Immature natural killer cell (primary cell): ENCODE data around the gene OPRL1. TPM values are rescaled to one million over a fixed set of nuclear protein-coding genes. Genes with fewer than 3 reads are reported as not detected.
"Not testable (repeated sequence)": the region's sequence is repeated elsewhere in the genome, so short reads cannot be mapped to it uniquely, and the experiment has no call there.

Experiments used
- DNase-seq, 3 donors: peaks; one replicate each; pipeline ENCODE4 v3.0.0; 2022; ENCODE audit warnings: mixed read lengths in 1 of 3
- H3K27ac Mint-ChIP-seq, 6 donors: one replicate each; pipeline ENCODE4 v1.8.0; 2020; ENCODE audit warnings: mixed read lengths in 6 of 6, mild to moderate bottlenecking in 5 of 6, inconsistent platforms in 4 of 6, moderate library complexity in 3 of 6
- H3K27me3 Mint-ChIP-seq, 3 donors: one replicate each; pipeline ENCODE4 v1.8.0; 2020 to 2021; ENCODE audit warnings: low read depth in 3 of 3, mild to moderate bottlenecking in 3 of 3, mixed read lengths in 3 of 3, moderate library complexity in 3 of 3, inconsistent platforms in 1 of 3
- H3K36me3 Mint-ChIP-seq, 3 donors: one replicate each; pipeline ENCODE4 v1.8.0; 2020; ENCODE audit warnings: mixed read lengths in 3 of 3, inconsistent platforms in 2 of 3, mild to moderate bottlenecking in 2 of 3
- H3K4me1 Mint-ChIP-seq, 2 donors: one replicate each; pipeline ENCODE4 v1.8.0; 2020; ENCODE audit warnings: inconsistent platforms in 2 of 2, mild to moderate bottlenecking in 2 of 2, mixed read lengths in 2 of 2, moderate library complexity in 1 of 2
- H3K4me3 Mint-ChIP-seq, 5 donors: one replicate each; pipeline ENCODE4 v1.8.0; 2020; ENCODE audit warnings: mild to moderate bottlenecking in 5 of 5, mixed read lengths in 5 of 5, inconsistent platforms in 3 of 5, moderate library complexity in 3 of 5
- H3K9me3 Mint-ChIP-seq, 6 donors: one replicate each; pipeline ENCODE4 v1.8.0; 2020; ENCODE audit warnings: mild to moderate bottlenecking in 6 of 6, mixed read lengths in 6 of 6, inconsistent platforms in 4 of 6, moderate library complexity in 3 of 6
- polyA plus RNA-seq, 3 donors: library from polyadenylated mRNA; unstranded; fragments of 300-500 nt; fragmentation: Illumina TruSeq; gene quantifications; one replicate each; pipeline ENCODE4 v1.2.3, GENCODE V29; 2021

Gene OPRL1
- polyA plus RNA-seq, 3 donors from 2014 or later, result 0.48 to 1.3 (median 0.73) TPM

GRCh38 chr20:64116016-64116415 lies 36.1 kb downstream of the OPRL1 start:
- DNase-seq, result no peak
- H3K4me3 Mint-ChIP-seq, result no peak overlapping the region
- peaks cover 0 to 7% (median 3%) of the 10 kb centered on the region in 3 donors for H3K27me3 Mint-ChIP-seq
- H3K27ac Mint-ChIP-seq, result no peak overlapping the region
- peaks cover 7 to 8% of the 10 kb centered on the region in 2 donors for H3K4me1 Mint-ChIP-seq
- no peaks in the 10 kb centered on the region for H3K36me3 Mint-ChIP-seq
- H3K9me3 Mint-ChIP-seq, result no peaks in the 10 kb centered on the region

DNA sequence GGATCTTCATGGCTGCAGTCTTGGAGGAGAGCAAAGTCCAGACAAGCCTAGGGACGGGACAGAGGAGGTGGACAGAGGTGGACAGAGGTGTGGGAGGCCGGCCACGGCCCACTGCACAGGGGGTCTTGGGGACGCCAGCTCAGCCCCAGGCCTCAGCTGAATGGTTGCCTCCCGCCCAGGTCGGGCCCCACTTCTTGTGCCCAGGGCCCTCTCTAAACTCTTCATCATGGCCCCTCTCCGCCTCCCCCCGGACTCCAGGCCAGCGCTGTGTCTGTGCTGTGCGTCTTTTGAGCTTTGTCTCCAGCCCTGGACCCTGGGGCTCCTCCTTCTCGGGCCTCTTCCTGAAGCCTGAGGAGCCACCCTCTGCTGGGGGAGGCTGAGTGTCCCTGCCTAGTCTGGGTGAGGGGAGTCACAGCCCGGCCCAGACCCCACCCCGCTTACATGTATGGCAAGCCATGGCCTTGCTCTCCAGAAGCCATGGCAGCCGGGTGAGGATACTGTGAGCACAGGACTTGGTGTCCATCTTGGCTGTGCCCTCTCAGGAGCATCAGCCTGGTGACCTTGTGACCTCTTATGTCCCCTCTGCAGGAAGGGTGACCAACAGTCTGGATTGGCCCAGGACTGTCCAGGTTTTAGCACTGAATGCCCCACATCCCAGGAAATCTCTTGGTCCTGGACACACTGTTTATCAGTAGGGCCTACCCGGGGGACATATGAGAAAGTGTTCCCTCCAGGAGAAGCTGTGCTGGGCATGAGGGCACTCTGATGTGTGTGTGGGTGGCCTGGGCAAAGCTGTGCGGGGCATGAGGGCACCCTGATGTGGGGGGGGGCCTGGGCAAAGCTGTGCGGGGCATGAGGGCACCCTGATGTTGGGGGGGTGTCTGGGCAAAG lies 36.9 kb downstream of the OPRL1 start:
- no peaks in the 10 kb centered on the region for H3K9me3 Mint-ChIP-seq
- H3K27me3 Mint-ChIP-seq, result peaks cover 0 to 9% (median 9%) of the 10 kb centered on the region in 3 donors
- no peak for DNase-seq
- H3K27ac Mint-ChIP-seq, result no peak overlapping the region
- H3K4me3 Mint-ChIP-seq, result no peak overlapping the region
- H3K4me1 Mint-ChIP-seq, result peaks cover 7 to 8% of the 10 kb centered on the region in 2 donors
- no peaks in the 10 kb centered on the region for H3K36me3 Mint-ChIP-seq

DNA sequence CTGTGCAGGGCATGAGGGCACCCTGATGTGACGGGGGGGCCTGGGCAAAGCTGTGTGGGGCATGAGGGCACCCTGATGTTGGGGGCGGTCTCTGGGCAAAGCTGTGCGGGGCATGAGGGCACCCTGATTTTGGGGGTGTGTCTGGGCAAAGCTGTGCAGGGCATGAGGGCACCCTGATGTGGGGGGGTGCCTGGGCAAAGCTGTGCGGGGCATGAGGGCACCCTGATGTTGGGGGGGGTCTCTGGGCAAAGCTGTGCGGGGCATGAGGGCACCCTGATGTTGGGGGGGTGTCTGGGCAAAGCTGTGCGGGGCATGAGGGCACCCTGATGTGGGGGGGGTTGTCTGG lies 37.5 kb downstream of the OPRL1 start:
- not testable (repeated sequence) for H3K36me3 Mint-ChIP-seq, H3K4me1 Mint-ChIP-seq, H3K27me3 Mint-ChIP-seq, H3K27ac Mint-ChIP-seq, DNase-seq, H3K4me3 Mint-ChIP-seq, H3K9me3 Mint-ChIP-seq

DNA sequence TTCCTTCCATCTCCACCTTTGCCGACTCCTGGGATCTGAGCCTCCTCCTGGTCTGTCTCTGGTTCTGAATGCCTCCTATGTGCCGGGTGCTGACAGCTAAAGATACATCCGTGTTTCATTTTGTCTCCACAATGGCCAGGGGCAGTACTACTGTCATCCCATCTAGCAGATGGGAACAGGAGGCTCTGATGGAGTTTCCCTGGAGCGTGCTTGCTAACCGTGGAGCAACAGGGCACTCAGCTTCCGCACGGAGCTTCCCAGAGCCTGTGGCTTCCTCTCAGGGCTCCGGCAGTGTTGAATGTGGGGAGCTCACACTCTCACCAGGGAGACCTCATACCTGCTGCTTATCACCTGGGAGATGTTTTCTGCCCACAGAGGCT lies 39.4 kb downstream of the OPRL1 start:
- H3K4me3 Mint-ChIP-seq, result no peak overlapping the region
- H3K4me1 Mint-ChIP-seq, result peaks cover 7 to 8% of the 10 kb centered on the region in 2 donors
- H3K36me3 Mint-ChIP-seq, result no peaks in the 10 kb centered on the region
- no peak overlapping the region for H3K27ac Mint-ChIP-seq
- H3K27me3 Mint-ChIP-seq, result peaks cover 0 to 9% (median 7%) of the 10 kb centered on the region in 3 donors
- no peaks in the 10 kb centered on the region for H3K9me3 Mint-ChIP-seq
- no peak for DNase-seq

DNA sequence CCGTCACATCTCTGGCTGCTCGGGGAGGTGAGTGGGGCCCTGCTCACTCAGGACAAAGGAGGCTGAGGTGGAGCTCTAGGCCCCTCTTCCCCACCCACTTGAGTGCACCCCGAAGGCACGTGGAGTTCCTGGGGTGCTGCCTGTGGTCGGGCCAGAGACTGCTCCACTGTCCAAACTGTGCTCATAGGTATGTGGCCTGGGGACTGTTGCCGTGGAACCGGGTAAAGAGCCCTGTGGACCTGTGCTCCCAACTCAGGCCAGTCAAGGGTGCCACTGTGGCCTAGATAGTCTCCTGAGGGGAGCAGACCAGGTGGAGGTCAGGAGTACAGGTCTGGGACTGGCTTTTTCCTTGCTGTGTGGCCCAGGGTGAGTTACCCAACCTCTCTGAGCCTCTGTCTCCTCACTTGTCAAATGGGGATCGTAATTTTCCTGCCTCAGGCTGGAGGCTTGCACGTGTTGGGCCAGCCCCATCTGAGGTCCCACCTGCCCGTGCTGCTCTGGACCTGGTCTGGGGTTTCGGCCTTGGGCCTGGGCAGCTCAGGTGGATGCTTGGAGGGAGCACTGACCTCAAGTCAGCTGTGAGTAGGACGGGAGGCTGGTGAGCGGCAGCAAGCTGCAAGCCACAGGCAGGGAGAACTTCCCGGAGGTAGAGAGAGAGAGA lies 39.9 kb downstream of the OPRL1 start:
- peak overlapping the region in 4 of 5 donors; percentile 18 to 74 (median 68) for H3K4me3 Mint-ChIP-seq
- peaks cover 0 to 9% (median 7%) of the 10 kb centered on the region in 3 donors for H3K27me3 Mint-ChIP-seq
- peak in 1 of 3 donors; percentile 17 for DNase-seq
- H3K9me3 Mint-ChIP-seq, result no peaks in the 10 kb centered on the region
- H3K4me1 Mint-ChIP-seq, result peaks cover 7 to 8% of the 10 kb centered on the region in 2 donors
- peak overlapping the region in 2 of 6 donors; percentile 52 to 57 for H3K27ac Mint-ChIP-seq
- H3K36me3 Mint-ChIP-seq, result no peaks in the 10 kb centered on the region

GRCh38 chr20:64121586-64121985 lies 41.7 kb downstream of the OPRL1 start:
- H3K36me3 Mint-ChIP-seq, result no peaks in the 10 kb centered on the region
- H3K4me1 Mint-ChIP-seq, result peaks cover 7 to 8% of the 10 kb centered on the region in 2 donors
- no peak overlapping the region for H3K27ac Mint-ChIP-seq
- no peak for DNase-seq
- no peaks in the 10 kb centered on the region for H3K9me3 Mint-ChIP-seq
- H3K27me3 Mint-ChIP-seq, result peaks cover 0 to 7% (median 5%) of the 10 kb centered on the region in 3 donors
- H3K4me3 Mint-ChIP-seq, result no peak overlapping the region

DNA sequence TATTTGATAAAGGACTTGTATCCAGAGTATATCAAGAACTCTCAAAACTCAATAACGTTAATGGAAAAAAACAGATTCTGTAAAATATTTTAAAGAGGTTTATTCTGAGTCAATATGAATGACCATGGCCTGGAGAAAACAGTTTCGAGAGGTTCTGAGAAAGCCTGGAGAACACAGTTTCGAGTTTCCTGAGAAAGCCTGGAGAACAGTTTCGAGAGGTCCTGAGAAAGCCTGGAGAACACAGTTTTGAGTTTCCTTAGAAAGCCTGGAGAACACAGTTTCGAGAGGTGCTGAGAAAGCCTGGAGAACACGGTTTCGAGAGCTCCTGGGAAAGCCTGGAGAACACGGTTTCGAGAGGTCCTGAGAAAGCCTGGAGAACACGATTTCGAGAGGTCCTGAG lies 43.0 kb downstream of the OPRL1 start:
- not testable (repeated sequence) for H3K4me3 Mint-ChIP-seq, H3K27me3 Mint-ChIP-seq, DNase-seq, H3K9me3 Mint-ChIP-seq, H3K27ac Mint-ChIP-seq, H3K36me3 Mint-ChIP-seq, H3K4me1 Mint-ChIP-seq

DNA sequence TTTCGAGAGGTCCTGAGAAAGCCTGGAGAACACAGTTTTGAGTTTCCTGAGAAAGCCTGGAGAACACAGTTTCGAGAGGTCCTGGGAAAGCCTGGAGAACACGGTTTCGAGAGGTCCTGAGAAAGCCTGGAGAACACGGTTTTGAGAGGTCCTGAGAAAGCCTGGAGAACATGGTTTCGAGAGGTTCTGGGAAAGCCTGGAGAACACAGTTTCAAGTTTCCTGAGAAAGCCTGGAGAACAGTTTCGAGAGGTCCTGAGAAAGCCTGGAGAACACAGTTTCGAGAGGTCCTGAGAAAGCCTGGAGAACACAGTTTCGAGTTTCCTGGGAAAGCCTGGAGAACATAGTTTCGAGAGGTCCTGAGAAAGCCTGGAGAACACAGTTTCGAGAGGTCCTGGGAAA lies 43.6 kb downstream of the OPRL1 start:
- not testable (repeated sequence) for DNase-seq, H3K4me1 Mint-ChIP-seq, H3K9me3 Mint-ChIP-seq, H3K27ac Mint-ChIP-seq, H3K27me3 Mint-ChIP-seq, H3K36me3 Mint-ChIP-seq, H3K4me3 Mint-ChIP-seq

DNA sequence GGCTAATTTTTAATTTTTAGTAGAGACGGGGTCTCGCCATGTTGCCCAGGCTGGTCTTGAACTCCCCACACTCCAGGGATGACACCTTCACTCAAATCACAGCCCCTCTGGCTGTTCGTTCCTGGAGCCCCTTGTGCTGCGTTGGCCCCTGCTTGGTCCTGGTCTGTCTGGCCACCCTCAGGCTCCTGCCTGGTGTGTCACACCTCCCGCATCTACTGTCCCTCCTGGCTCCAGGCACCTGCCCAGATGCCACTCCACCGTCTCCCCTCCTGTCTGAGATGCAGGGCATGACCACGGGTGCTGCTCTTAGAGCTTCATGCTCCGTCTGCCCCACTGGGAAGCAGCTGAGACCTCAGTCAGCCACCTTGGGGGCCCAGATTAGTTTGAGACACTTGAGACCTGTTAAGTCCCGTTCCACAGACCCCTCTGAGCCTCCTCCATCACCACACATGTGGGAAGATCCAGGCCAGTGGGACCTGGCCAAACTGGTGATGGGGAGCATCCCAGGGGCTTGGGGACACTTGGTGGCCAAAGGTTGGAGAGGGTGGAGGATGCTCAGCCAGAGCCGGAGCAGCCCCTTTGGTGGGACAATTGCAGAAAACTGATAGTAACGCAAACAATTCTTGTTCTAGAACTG lies 49.4 kb downstream of the OPRL1 start:
- DNase-seq, result no peak
- H3K9me3 Mint-ChIP-seq, result no peaks in the 10 kb centered on the region
- no peak overlapping the region for H3K27ac Mint-ChIP-seq
- no peaks in the 10 kb centered on the region for H3K4me1 Mint-ChIP-seq
- H3K36me3 Mint-ChIP-seq, result no peaks in the 10 kb centered on the region
- peaks cover 2 to 13% (median 6%) of the 10 kb centered on the region in 3 donors for H3K27me3 Mint-ChIP-seq
- no peak overlapping the region for H3K4me3 Mint-ChIP-seq

DNA sequence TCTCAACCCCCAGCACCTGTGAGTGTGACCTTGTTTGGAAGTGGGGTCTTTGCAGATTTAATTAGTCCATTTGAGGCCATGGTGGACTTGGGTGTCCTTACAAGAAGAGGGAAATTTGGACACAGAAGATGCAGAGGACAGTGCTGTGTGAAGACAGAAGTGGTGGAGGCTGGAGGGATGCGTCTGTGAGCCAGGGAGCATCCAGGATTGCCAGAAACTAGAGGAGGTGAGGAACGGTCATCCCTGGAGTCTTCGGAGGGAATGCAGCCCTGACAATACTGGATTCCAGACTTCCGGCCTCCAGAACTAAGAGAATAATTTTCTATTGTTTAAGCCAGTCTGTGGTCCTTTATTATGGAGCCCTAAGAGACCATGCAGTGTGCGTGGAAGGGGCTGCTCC lies 50.4 kb downstream of the OPRL1 start:
- no peak overlapping the region for H3K4me3 Mint-ChIP-seq
- no peaks in the 10 kb centered on the region for H3K9me3 Mint-ChIP-seq
- H3K27me3 Mint-ChIP-seq, result peaks cover 2 to 13% (median 6%) of the 10 kb centered on the region in 3 donors
- H3K36me3 Mint-ChIP-seq, result no peaks in the 10 kb centered on the region
- H3K27ac Mint-ChIP-seq, result no peak overlapping the region
- no peaks in the 10 kb centered on the region for H3K4me1 Mint-ChIP-seq
- no peak for DNase-seq

DNA sequence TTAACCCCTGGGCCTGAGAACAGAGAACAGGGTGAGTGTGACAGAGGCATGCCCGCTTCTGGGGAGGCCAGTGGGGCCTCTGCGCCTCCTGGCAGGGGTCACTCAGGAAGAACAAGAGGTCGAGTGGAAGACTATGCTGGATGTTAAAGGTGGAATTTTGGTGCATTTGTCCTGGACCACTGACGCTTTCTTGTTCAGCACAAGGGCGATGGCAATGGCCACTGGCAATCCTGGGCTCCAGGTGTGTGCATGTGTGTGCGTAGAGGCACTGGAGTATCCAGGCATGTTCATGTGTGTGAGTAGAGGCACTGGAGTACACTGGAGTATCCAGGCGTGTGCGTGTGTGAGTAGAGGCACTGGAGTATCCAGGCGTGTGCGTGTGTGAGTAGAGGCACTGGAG lies 51.0 kb downstream of the OPRL1 start:
- H3K9me3 Mint-ChIP-seq, result no peaks in the 10 kb centered on the region
- no peak overlapping the region for H3K27ac Mint-ChIP-seq
- H3K4me1 Mint-ChIP-seq, result no peaks in the 10 kb centered on the region
- peaks cover 2 to 13% (median 6%) of the 10 kb centered on the region in 3 donors for H3K27me3 Mint-ChIP-seq
- no peak overlapping the region for H3K4me3 Mint-ChIP-seq
- H3K36me3 Mint-ChIP-seq, result no peaks in the 10 kb centered on the region
- no peak for DNase-seq

GRCh38 chr20:64131406-64131805 lies 51.5 kb downstream of the OPRL1 start:
- Mint-ChIP-seq H3K4me3 (no peak overlapping the region), H3K4me1 (no peaks in the 10 kb centered on the region), H3K27ac (no peak overlapping the region), H3K27me3 (peaks cover 2 to 13% (median 6%) of the 10 kb centered on the region in 3 donors), H3K36me3 (no peaks in the 10 kb centered on the region), H3K9me3 (no peaks in the 10 kb centered on the region)
- DNase-seq, result no peak

DNA sequence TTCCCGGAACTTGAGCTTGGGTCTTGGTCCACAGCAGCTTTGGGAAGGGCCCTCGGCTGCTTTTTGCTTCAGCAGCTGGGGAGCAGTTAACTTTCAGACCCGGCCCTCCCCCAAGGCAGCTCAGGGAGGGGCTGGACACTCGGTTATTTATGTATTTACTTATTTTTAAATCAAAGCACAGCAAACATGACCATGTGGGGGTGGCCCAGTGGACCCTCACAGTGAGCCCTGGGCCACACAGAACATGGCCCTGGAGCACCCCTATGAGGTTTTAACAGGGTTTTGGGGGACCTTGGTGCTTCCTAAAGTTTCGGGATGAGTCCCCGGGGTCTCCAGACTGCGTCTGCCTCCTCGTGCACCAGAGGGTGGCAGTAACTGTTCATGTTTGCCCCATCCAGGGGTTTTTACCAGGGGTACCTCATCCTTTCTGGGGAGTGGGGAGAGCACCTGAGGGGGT lies 54.1 kb downstream of the OPRL1 start:
- Mint-ChIP-seq H3K4me1 (no peaks in the 10 kb centered on the region), H3K27ac (no peak overlapping the region), H3K27me3 (peaks cover 2 to 7% (median 2%) of the 10 kb centered on the region in 3 donors), H3K4me3 (no peak overlapping the region), H3K9me3 (no peaks in the 10 kb centered on the region), H3K36me3 (no peaks in the 10 kb centered on the region)
- DNase-seq, result no peak

DNA sequence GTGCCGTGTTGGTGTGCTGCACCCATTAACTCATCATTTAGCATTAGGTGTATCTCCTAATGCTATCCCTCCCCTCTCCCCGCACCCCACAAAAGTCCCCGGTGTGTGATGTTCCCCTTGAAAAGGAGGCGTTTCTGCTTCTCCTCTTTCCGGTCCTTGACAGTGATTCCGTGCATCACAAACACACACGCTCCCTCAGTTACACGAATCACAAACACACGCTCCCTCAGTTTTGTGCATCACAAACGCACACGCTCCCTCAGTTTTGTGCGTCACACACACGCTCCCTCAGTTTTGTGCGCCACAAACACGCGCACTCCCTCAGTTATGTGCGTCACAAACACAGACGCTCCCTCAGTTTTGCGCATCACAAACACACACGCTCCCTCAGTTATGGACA lies 54.9 kb downstream of the OPRL1 start:
- H3K4me3 Mint-ChIP-seq, DNase-seq, H3K4me1 Mint-ChIP-seq, H3K27ac Mint-ChIP-seq, H3K27me3 Mint-ChIP-seq, H3K9me3 Mint-ChIP-seq, H3K36me3 Mint-ChIP-seq: not testable (repeated sequence)
